B cell (primary cell): Measurements from ENCODE around the gene RIPOR3. TPM values are rescaled to one million over a fixed set of nuclear protein-coding genes. Genes with fewer than 3 reads are reported as not detected.
"Not testable (repeated sequence)": the region's sequence is repeated elsewhere in the genome, so short reads cannot be mapped to it uniquely, and the experiment has no call there.

Experiments used
- ATAC-seq: fragments of 200-7000 bp; cut with Tn5 transposase; one replicate; pipeline ENCODE4 v1.10.0; 2021; ENCODE audit warnings: low read depth, mild to moderate bottlenecking, moderate number of reproducible peaks, moderate library complexity
- CTCF ChIA-PET: fragments of 350-600 bp; sonication (Branson Sonifier 250); formaldehyde crosslinking; loops from one replicate; lab custom pipeline; 2021; ENCODE audit warnings: antibody characterized with exemption, inconsistent platforms; lab: Charles Lee
- POLR2A ChIA-PET: fragments of 350-600 bp; sonication (Branson Sonifier 250); formaldehyde crosslinking; loops from one replicate; lab custom pipeline; 2021; ENCODE audit warnings: antibody characterized with exemption; lab: Charles Lee
- DNase-seq: peaks from one replicate; pipeline ENCODE4 v3.0.0; 2013
- H2AFZ ChIP-seq: 2 replicates; pipeline ENCODE4 v1.6.1; 2012; ENCODE audit warnings: mild to moderate bottlenecking, low read depth, low read length; ENCODE audit not compliant: insufficient read depth, poor library complexity, severe bottlenecking
- H3K27ac ChIP-seq, 2 donors: 1 replicate in 1 of 2; 2 replicates in 1 of 2; pipeline ENCODE4 v1.5.1; 2012 to 2013; ENCODE audit warnings: low read length in 2 of 2, mild to moderate bottlenecking in 2 of 2, moderate library complexity in 1 of 2
- H3K27me3 ChIP-seq, 4 experiments: fragments of 200-600 bp in 1 of 4; sonication (generic) in 1 of 4; replicated peaks in 1 of 4; 1 replicate in 2 of 4; 2 replicates in 2 of 4; pipeline versions ENCODE4 v1.6.1 to v1.7.0; 2013 to 2016; ENCODE audit warnings: low read length in 3 of 4, mild to moderate bottlenecking in 2 of 4, mixed read lengths in 1 of 4, moderate library complexity in 1 of 4; ENCODE audit not compliant: insufficient read depth in 4 of 4, control insufficient read depth in 3 of 4; ENCODE audit errors: control extremely low read depth in 1 of 4
- H3K36me3 ChIP-seq, 2 experiments: replicated peaks in 1 of 2; 1 replicate in 1 of 2; 2 replicates in 1 of 2; pipeline versions ENCODE4 v1.6.1 to v1.7.1; 2013; ENCODE audit warnings: low read length in 1 of 2; ENCODE audit not compliant: insufficient read depth in 2 of 2, control insufficient read depth in 1 of 2; ENCODE audit errors: control extremely low read depth in 1 of 2, extremely low read depth in 1 of 2
- H3K4me1 ChIP-seq, 2 donors: fragments of 200-600 bp in 1 of 2; sonication (generic) in 1 of 2; 1 replicate in 1 of 2; 2 replicates in 1 of 2; pipeline versions ENCODE4 v1.5.1 to v1.6.1; 2013 to 2017; ENCODE audit warnings: low read length in 2 of 2; ENCODE audit not compliant: control insufficient read depth in 2 of 2, insufficient read depth in 2 of 2
- H3K4me2 ChIP-seq: replicated peaks from 2 replicates; pipeline ENCODE3; 2012; ENCODE audit warnings: mild to moderate bottlenecking, low read depth, low read length; ENCODE audit not compliant: poor library complexity, severe bottlenecking
- H3K4me3 ChIP-seq, 5 experiments: fragments of 200-600 bp in 1 of 5; sonication (generic) in 1 of 5; 1 replicate in 3 of 5; 2 replicates in 2 of 5; pipeline versions ENCODE4 v1.5.1 to v1.7.0; 2011 to 2016; ENCODE audit warnings: low read length in 4 of 5, mild to moderate bottlenecking in 4 of 5, low read depth in 2 of 5, control low read depth in 1 of 5, moderate library complexity in 1 of 5; ENCODE audit not compliant: insufficient read depth in 1 of 5; ENCODE audit errors: control extremely low read depth in 1 of 5, extremely low read depth in 1 of 5
- H3K79me2 ChIP-seq: fragments of 200-600 bp; sonication (generic); one replicate; pipeline ENCODE4 v1.6.0; 2016; ENCODE audit warnings: low read length; ENCODE audit not compliant: control insufficient read depth, insufficient read depth
- H3K9ac ChIP-seq: fragments of 200-600 bp; sonication (generic); 2 replicates; pipeline ENCODE4 v1.6.1; 2017; ENCODE audit warnings: mild to moderate bottlenecking, low read length, moderate library complexity
- H3K9me3 ChIP-seq, 3 donors: one replicate each; pipeline versions ENCODE4 v1.6.1 to v1.7.1; 2013; ENCODE audit warnings: low read length in 2 of 3; ENCODE audit not compliant: control insufficient read depth in 2 of 3, insufficient read depth in 1 of 3; ENCODE audit errors: control extremely low read depth in 1 of 3
- H4K20me1 ChIP-seq: 2 replicates; pipeline ENCODE4 v1.6.0; 2012; ENCODE audit warnings: mild to moderate bottlenecking, low read length; ENCODE audit not compliant: insufficient read depth, control insufficient read depth, poor library complexity, severe bottlenecking
- H3K27ac Mint-ChIP-seq: one replicate; pipeline ENCODE4 v1.8.0; 2021; ENCODE audit warnings: mixed read lengths
- H3K27me3 Mint-ChIP-seq: one replicate; pipeline ENCODE4 v1.8.0; 2021; ENCODE audit warnings: mixed read lengths
- H3K4me1 Mint-ChIP-seq: one replicate; pipeline ENCODE4 v1.8.0; 2021; ENCODE audit warnings: mixed read lengths
- H3K4me3 Mint-ChIP-seq: one replicate; pipeline ENCODE4 v1.8.0; 2021; ENCODE audit warnings: mixed read lengths
- H3K9me3 Mint-ChIP-seq: one replicate; pipeline ENCODE4 v1.8.0; 2022; ENCODE audit warnings: mixed read lengths; ENCODE audit not compliant: insufficient read depth
- CTCF ChIP-seq: fragments of 200-600 bp; IDR thresholded peaks from one replicate; pipeline ENCODE4 v1.8.0; 2022; ENCODE audit warnings: antibody characterized with exemption, mild to moderate bottlenecking
- EZH2 ChIP-seq: IDR thresholded peaks from 2 replicates; pipeline ENCODE4 v1.6.1; 2012; ENCODE audit warnings: borderline replicate concordance, low read depth, mild to moderate bottlenecking, moderate library complexity, low read length; ENCODE audit not compliant: insufficient read depth, poor library complexity, severe bottlenecking
- whole genome bisulfite sequencing: methylation state at CpG from one replicate; pipeline ENCODE4 v1.1.5; 2013; ENCODE audit warnings: missing lambda C conversion rate; ENCODE audit not compliant: insufficient coverage; 5-methylcytosine and 5-hydroxymethylcytosine counted together
- intact Hi-C: fragments of 100-400 bp; cut with micrococcal nuclease; formaldehyde crosslinking; loops from one replicate; pipeline ENCODE4 v1.10.0; 2022
- polyA plus RNA-seq: library from polyadenylated mRNA; depleted of rRNA; stranded (reverse); fragments of >200 nt; gene quantifications from 2 replicates; pipeline ENCODE4 v1.2.3, GENCODE V29; 2012
- total RNA-seq, 2 donors: library from RNA; stranded (reverse); fragments of 120-200 nt in 1 of 2; gene quantifications; 1 replicate in 1 of 2; 2 replicates in 1 of 2; pipeline versions ENCODE4 v1.2.3 to v1.2.4, GENCODE V29; 2013 to 2022

The RIPOR3 gene
- total and polyA plus RNA-seq, 2 donors (not counting 1 experiment from before 2014, with no cell fraction given): 0.09 to 0.27 TPM

- TF ChIP-seq EZH2 (no peak), CTCF (no peak)
- H3K4me3 ChIP-seq: peak overlapping the region in 4 of 5 experiments; percentile 3 to 23 (median 11)
- H3K4me2 ChIP-seq: peak overlapping the region; percentile 74
- ChIA-PET POLR2A (interaction anchor here (0.6 to 5.1 kb wide), 8 partner anchors 10 to 53 kb away, joined by 3 to 19 read pairs (median 4); partner anchors contain the start of gene PTPN1), CTCF (interaction anchor here (0.6 to 2.7 kb wide), 9 partner anchors 22 to 294 kb away, joined by 3 to 17 read pairs (median 6); no protein-coding TSS in a partner anchor)
- ATAC-seq (no peak), DNase-seq (no peak)
- intact Hi-C loops: loop anchor here (5.0 to 10.0 kb wide), 2 partner anchors 36 to 274 kb away; no protein-coding TSS in a partner anchor
- peaks cover 73 to 89% of the 10 kb centered on the region in 2 donors for H3K4me1 ChIP-seq
- H3K27ac ChIP-seq: peak overlapping the region; percentile 74 to 76
- no peaks in the 10 kb centered on the region for H3K27me3 ChIP-seq
- H3K9me3 ChIP-seq: peaks cover 4 to 29% (median 27%) of the 10 kb centered on the region in 3 donors
- WGBS: 52% methylated on average over 14 of the region's 14 CpGs
- Mint-ChIP-seq H3K27me3 (no peaks in the 10 kb centered on the region), H3K27ac (peak overlapping the region; percentile 97), H3K4me3 (peak overlapping the region; percentile 87), H3K4me1 (peaks cover 76% of the 10 kb centered on the region), H3K9me3 (peaks cover 4% of the 10 kb centered on the region)
- no peak overlapping the region for H2AFZ ChIP-seq
- H3K36me3 ChIP-seq: peaks cover 2 to 21% of the 10 kb centered on the region in 2 experiments
- H3K9ac ChIP-seq: peak overlapping the region; percentile 25
- H3K79me2 ChIP-seq: peaks cover 98% of the 10 kb centered on the region
- H4K20me1 ChIP-seq: peaks cover 6% of the 10 kb centered on the region
These were observed 150.4 kb downstream of the RIPOR3 start for GRCh38 chr20:50540620-50541605.

DNA sequence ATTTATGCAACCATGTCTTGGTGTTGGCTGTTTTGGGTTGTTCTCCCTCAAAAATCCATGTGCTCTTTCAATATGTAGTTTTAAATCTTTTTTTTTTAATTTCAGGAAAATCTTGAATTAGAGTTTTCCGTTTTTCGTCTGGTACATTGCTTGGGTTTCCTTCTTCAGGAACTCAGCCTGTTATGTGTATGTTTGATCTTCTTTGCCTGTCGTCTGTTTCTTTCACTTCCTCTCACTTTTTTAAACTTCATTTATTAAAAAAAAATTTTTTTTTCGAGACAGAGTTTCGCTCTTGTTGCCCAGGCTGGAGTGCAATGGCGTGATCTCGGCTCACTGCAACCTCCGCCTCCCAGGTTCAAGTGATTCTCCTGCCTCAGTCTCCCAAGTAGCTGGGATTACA, 151.5 kb downstream of the RIPOR3 start:
- peak; percentile 69 for DNase-seq
- not testable (repeated sequence) for H3K27me3 Mint-ChIP-seq, H3K4me3 ChIP-seq, ATAC-seq, H2AFZ ChIP-seq, H3K9ac ChIP-seq, H3K27me3 ChIP-seq, H3K9me3 Mint-ChIP-seq
- Histone ChIP-seq H3K79me2 (peaks cover 98% of the 10 kb centered on the region), H3K27ac (peak overlapping the region; percentile 74 to 76), H3K36me3 (peaks cover 4 to 30% of the 10 kb centered on the region in 2 experiments), H4K20me1 (peaks cover 17% of the 10 kb centered on the region), H3K4me2 (peak overlapping the region; percentile 74), H3K4me1 (peaks cover 64 to 83% of the 10 kb centered on the region in 2 donors), H3K9me3 (peaks cover 4 to 29% (median 27%) of the 10 kb centered on the region in 3 donors)
- POLR2A ChIA-PET: interaction anchor here (1.1 to 5.1 kb wide), 2 partner anchors 18 to 24 kb away, joined by 3 to 19 read pairs; no protein-coding TSS in a partner anchor
- Mint-ChIP-seq H3K27ac (peak overlapping the region; percentile 23), H3K4me3 (peak overlapping the region; percentile 20), H3K4me1 (peaks cover 76% of the 10 kb centered on the region)
- intact Hi-C loops: loop anchor here (5.0 to 10.0 kb wide), 2 partner anchors 38 to 275 kb away; no protein-coding TSS in a partner anchor
- no CpG with 5 or more reads among the region's 8 CpGs for WGBS
- CTCF ChIA-PET: interaction anchor here (2.4 kb wide), 1 partner anchor 35 kb away, joined by 8 read pairs; no protein-coding TSS in a partner anchor
